Measurements from ENCODE around the gene EDC3.
A peak's percentile ranks its signal among the peaks of the same experiment; 100 is the strongest.

Gene EDC3

DNA sequence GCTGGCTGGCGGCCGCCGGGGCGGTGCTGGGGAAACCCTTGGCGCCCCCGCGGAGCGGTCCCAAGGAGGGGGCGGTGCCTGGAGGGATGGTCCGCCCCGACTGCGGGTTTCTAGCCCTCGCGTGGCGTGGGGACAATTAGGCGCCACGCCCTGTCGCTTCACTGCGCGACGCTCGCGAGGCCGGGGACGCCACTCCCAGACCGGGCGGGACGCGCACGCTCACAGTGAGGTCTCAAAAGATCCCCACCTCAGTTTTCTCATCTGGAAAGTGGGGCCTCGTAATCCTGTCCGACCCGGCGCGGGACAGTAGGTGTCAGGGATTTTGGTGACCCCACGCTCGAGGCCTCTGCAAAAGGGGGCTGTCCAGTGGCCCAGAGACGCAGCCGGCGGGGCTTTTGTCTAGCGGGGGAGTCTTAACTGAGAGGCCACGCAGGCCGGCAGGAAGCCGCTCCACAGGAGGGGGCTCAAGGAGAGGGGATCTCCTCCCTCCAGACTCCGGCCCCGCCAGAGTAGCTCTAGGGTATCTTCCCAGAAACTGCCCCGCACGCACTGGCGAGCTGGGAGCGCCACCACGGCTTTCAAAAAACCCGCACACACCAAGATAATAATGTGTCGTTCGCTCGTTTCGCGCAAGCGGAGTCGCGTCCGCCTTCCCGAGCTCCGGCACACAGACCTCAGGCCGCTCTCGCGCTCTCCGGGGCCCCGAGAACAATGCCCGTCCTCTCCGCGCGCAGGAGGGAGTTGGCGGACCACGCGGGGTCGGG lies 80.9 kb downstream of the EDC3 start:
- DNase-seq (ENCODE audit: low read depth) = peak; percentile 67
- H3K4me3 ChIP-seq (replicated peaks; ENCODE audit: low read depth, low read length) = peak overlapping the region; percentile 99
- TF ChIP-seq, protein P1, sequence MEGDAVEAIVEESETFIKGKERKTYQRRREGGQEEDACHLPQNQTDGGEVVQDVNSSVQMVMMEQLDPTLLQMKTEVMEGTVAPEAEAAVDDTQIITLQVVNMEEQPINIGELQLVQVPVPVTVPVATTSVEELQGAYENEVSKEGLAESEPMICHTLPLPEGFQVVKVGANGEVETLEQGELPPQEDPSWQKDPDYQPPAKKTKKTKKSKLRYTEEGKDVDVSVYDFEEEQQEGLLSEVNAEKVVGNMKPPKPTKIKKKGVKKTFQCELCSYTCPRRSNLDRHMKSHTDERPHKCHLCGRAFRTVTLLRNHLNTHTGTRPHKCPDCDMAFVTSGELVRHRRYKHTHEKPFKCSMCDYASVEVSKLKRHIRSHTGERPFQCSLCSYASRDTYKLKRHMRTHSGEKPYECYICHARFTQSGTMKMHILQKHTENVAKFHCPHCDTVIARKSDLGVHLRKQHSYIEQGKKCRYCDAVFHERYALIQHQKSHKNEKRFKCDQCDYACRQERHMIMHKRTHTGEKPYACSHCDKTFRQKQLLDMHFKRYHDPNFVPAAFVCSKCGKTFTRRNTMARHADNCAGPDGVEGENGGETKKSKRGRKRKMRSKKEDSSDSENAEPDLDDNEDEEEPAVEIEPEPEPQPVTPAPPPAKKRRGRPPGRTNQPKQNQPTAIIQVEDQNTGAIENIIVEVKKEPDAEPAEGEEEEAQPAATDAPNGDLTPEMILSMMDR (IDR thresholded peaks at IDR 0.05; ENCODE audit: low read length, missing control alignments) = no peak

DNA sequence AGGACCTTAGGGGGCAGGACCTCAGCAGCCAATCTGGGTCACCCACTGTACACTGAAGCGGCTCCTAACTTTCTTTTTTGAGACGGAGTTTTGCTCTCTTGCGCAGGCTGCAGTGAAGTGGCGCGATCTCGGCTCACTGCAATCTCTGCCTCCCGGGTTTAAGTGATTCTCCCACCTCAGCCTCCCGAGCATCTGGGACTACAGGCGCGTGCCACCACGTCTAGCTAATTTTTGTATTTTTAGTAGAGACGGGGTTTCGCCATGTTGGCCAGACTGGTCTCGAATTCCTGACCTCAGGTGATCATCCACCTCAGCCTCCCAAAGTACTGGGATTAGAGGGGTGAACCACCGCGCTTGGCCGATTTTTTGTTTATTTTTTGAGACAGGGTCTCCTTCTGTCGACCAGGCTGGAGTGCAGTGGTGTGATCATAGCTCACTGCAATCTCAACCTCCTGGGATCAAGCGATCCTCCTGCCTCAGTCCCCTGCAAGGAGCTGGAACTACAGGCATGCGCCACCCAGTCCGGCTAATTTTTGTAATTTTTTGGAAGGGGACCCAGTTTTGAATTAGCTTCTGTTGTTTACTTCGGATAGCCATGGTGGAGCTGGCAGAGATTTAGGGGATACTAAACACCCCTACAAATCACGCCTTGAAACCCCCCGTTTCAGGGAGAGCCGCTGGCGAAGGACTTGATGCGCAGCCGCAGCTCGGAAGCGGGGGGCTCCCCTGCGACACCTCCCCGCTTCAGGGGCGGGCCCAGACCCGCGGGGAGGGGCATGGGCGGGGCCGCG lies 81.7 kb downstream of the EDC3 start:
- TF ChIP-seq, protein P1 (IDR thresholded peaks at IDR 0.05; ENCODE audit: low read length, missing control alignments) = no peak
- peak overlapping the region; percentile 99 for H3K4me3 ChIP-seq (replicated peaks; ENCODE audit: low read depth, low read length)

GRCh38 chr15:74613089-74613952 lies 82.5 kb downstream of the EDC3 start:
- TF ChIP-seq, protein P1 (IDR thresholded peaks at IDR 0.05; ENCODE audit: low read length, missing control alignments) = no peak
- H3K4me3 ChIP-seq (replicated peaks; ENCODE audit: low read depth, low read length) = no peak overlapping the region
- DNase-seq (ENCODE audit: low read depth) = no peak

More for the DNA sequence above, 81.7 kb downstream of the EDC3 start:
- no peak for DNase-seq (ENCODE audit: low read depth)

- no peak for DNase-seq (ENCODE audit: low read depth)
- no peak overlapping the region for H3K4me3 ChIP-seq (replicated peaks; ENCODE audit: low read depth, low read length)
- TF ChIP-seq, protein P1 (IDR thresholded peaks at IDR 0.05; ENCODE audit: low read length, missing control alignments) = no peak
Measured at GRCh38 chr15:74612677-74613076, 83.1 kb downstream of the EDC3 start.

GRCh38 chr15:74611834-74612233 lies 84.0 kb downstream of the EDC3 start:
- no peak for DNase-seq (ENCODE audit: low read depth)
- TF ChIP-seq, protein P1 (IDR thresholded peaks at IDR 0.05; ENCODE audit: low read length, missing control alignments) = no peak
- no peak overlapping the region for H3K4me3 ChIP-seq (replicated peaks; ENCODE audit: low read depth, low read length)

DNA sequence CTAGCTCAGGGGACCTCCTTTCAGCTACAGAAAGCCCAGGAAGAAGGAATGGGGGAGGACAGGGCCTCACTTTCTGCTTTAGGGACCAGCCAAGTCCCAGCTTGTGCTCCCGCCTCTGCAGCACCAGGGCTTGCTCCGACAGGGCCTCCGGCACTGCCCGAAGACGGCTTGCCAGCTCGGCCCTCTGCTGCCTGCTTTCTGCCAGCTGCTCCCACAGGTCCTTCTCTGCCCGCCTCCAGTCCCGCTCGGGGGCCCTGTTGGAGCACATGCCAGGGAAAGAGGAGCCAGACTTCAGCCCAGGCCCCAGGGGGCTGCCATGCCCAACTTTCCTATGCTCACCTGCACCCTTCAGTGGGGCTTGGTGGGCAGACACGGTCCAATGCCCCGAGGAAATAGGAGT lies 84.5 kb downstream of the EDC3 start:
- no peak overlapping the region for H3K4me3 ChIP-seq (replicated peaks; ENCODE audit: low read depth, low read length)
- TF ChIP-seq, protein P1 (IDR thresholded peaks at IDR 0.05; ENCODE audit: low read length, missing control alignments) = no peak
- DNase-seq (ENCODE audit: low read depth) = no peak

All from fibroblast of pulmonary artery (primary cell).